OCI-LY3 (cell line): ENCODE measurements around the gene PTPRD.

Experiments used
- CTCF ChIP-seq: fragments of 200-600, 300-600 bp; sonication (generic); IDR thresholded peaks from 2 replicates; pipeline ENCODE4 v1.5.1; 2014; ENCODE audit warnings: antibody characterized with exemption, low read length, low read depth
- EZH2phosphoT487 ChIP-seq: fragments of 200-600 bp; shearing (Covaris generic); IDR thresholded peaks from 2 replicates; pipeline ENCODE4 v1.6.1; 2018; ENCODE audit warnings: antibody characterized with exemption, mixed run types, low read depth

- TF ChIP-seq CTCF (no peak), EZH2phosphoT487 (no peak)
Observed at GRCh38 chr9:9326749-9327148, 1286.1 kb downstream of the PTPRD start.
